Neural cell (in vitro differentiated cells): ENCODE data around the gene CCN5. TPM values are rescaled to one million over a fixed set of nuclear protein-coding genes. Genes with fewer than 3 reads are reported as not detected.

Experiments used
- H2AFZ ChIP-seq: fragments of 200-600, 300-800 bp; sonication (generic), shearing (Covaris generic); 2 replicates; pipeline ENCODE4 v1.6.0; 2014; ENCODE audit warnings: low read depth, mild to moderate bottlenecking, antibody characterized with exemption, low read length, moderate library complexity
- H3F3A ChIP-seq: fragments of 200-600 bp; shearing (Covaris generic); 2 replicates; pipeline ENCODE4 v1.6.1; 2016; ENCODE audit warnings: mild to moderate bottlenecking, moderate library complexity, mixed read lengths, antibody characterized with exemption, low read length; ENCODE audit not compliant: insufficient read depth, poor library complexity, severe bottlenecking
- H3K27ac ChIP-seq: fragments of 200-600, 300-800 bp; sonication (generic), shearing (Covaris generic); 2 replicates; pipeline ENCODE4 v1.5.1; 2014; ENCODE audit warnings: mild to moderate bottlenecking, low read length, moderate library complexity
- H3K27me3 ChIP-seq: fragments of 300-800, 200-600 bp; sonication (generic), shearing (Covaris generic); 2 replicates; pipeline ENCODE4 v1.6.0; 2014; ENCODE audit warnings: mild to moderate bottlenecking, low read depth, low read length, moderate library complexity; ENCODE audit not compliant: insufficient read depth
- H3K36me3 ChIP-seq: fragments of 300-800, 200-600 bp; sonication (generic), shearing (Covaris generic); 2 replicates; pipeline ENCODE4 v1.5.1; 2014; ENCODE audit warnings: mild to moderate bottlenecking, antibody characterized with exemption, low read length, moderate library complexity; ENCODE audit not compliant: insufficient read depth
- H3K4me2 ChIP-seq: fragments of 300-800, 200-600 bp; sonication (generic), shearing (Covaris generic); 2 replicates; pipeline ENCODE4 v1.6.0; 2014; ENCODE audit warnings: mild to moderate bottlenecking, low read length
- H3K4me3 ChIP-seq: fragments of 300-800, 200-600 bp; sonication (generic), shearing (Covaris generic); 2 replicates; pipeline ENCODE4 v1.5.1; 2014; ENCODE audit warnings: mild to moderate bottlenecking, low read length, moderate library complexity
- H3K79me2 ChIP-seq: fragments of 200-600 bp; shearing (Covaris generic); replicated peaks from 2 replicates; pipeline ENCODE4 v1.6.0; 2014; ENCODE audit warnings: mild to moderate bottlenecking, low read length, moderate library complexity; ENCODE audit not compliant: insufficient read depth
- H3K9ac ChIP-seq: fragments of 300-800, 200-600 bp; sonication (generic), shearing (Covaris generic); 2 replicates; pipeline ENCODE4 v1.6.1; 2016; ENCODE audit warnings: mild to moderate bottlenecking, low read length, mixed read lengths
- H3K9me2 ChIP-seq: fragments of 200-600 bp; shearing (Covaris generic); 2 replicates; pipeline ENCODE4 v1.6.1; 2016; ENCODE audit warnings: mild to moderate bottlenecking, low read length, mixed read lengths; ENCODE audit not compliant: insufficient read depth
- H3K9me3 ChIP-seq: fragments of 200-600, 300-800 bp; sonication (generic), shearing (Covaris generic); 2 replicates; pipeline ENCODE4 v1.6.1; 2016; ENCODE audit warnings: mild to moderate bottlenecking, mixed run types, low read length, moderate library complexity, mixed read lengths
- H4K20me1 ChIP-seq: fragments of 200-600 bp; shearing (Covaris generic); 2 replicates; pipeline ENCODE4 v1.6.1; 2016; ENCODE audit warnings: mild to moderate bottlenecking, mixed run types; ENCODE audit not compliant: insufficient read depth
- EP300 ChIP-seq: fragments of 450-650 bp; conservative IDR thresholded peaks from 2 replicates; pipeline ENCODE4 v1.6.1; 2014; ENCODE audit warnings: antibody characterized with exemption, mild to moderate bottlenecking, moderate library complexity; ENCODE audit not compliant: poor library complexity, severe bottlenecking
- EZH2 ChIP-seq: fragments of 200-600, 300-800 bp; shearing (Covaris generic), sonication (generic); IDR thresholded peaks from 2 replicates; pipeline ENCODE4 v1.6.1; 2014; ENCODE audit warnings: antibody characterized with exemption, low read length, borderline replicate concordance, mild to moderate bottlenecking; ENCODE audit not compliant: insufficient read depth, poor library complexity, severe bottlenecking
- MXI1 ChIP-seq: fragments of 450-650 bp; conservative IDR thresholded peaks from 2 replicates; pipeline ENCODE4 v1.6.1; 2014; ENCODE audit warnings: antibody characterized with exemption, mild to moderate bottlenecking; ENCODE audit not compliant: poor library complexity, severe bottlenecking
- POLR2AphosphoS5 ChIP-seq: IDR thresholded peaks from 2 replicates; pipeline ENCODE4 v1.6.1; 2012
- RAD21 ChIP-seq: fragments of 450-650 bp; conservative IDR thresholded peaks from 2 replicates; pipeline ENCODE4 v1.6.1; 2014; ENCODE audit warnings: antibody characterized with exemption, mild to moderate bottlenecking, moderate library complexity
- SMC3 ChIP-seq: fragments of 450-650 bp; conservative IDR thresholded peaks from 2 replicates; pipeline ENCODE4 v1.6.1; 2014; ENCODE audit warnings: antibody characterized with exemption, mild to moderate bottlenecking, moderate library complexity; ENCODE audit not compliant: poor library complexity
- TAF1 ChIP-seq: IDR thresholded peaks from 2 replicates; pipeline ENCODE4 v1.6.1; 2012; ENCODE audit warnings: low read depth
- polyA plus RNA-seq: library from polyadenylated mRNA; depleted of rRNA; stranded (reverse); fragments of >200 nt; gene quantifications from 2 replicates; pipeline ENCODE4 v1.2.3, GENCODE V29; 2014
- TF ChIP-seq, protein P1 (sequence below): IDR thresholded peaks from 2 replicates; pipeline ENCODE4 v1.6.1; 2012; ENCODE audit warnings: borderline replicate concordance
- TF ChIP-seq, protein P2 (sequence below): fragments of 450-650 bp; IDR thresholded peaks from 2 replicates; pipeline ENCODE4 v1.5.1; 2014; ENCODE audit warnings: antibody characterized with exemption, mild to moderate bottlenecking, moderate library complexity; ENCODE audit not compliant: poor library complexity, severe bottlenecking

CCN5 gene
- polyA plus RNA-seq, 1 donor from 2014 or later, result not detected

DNA sequence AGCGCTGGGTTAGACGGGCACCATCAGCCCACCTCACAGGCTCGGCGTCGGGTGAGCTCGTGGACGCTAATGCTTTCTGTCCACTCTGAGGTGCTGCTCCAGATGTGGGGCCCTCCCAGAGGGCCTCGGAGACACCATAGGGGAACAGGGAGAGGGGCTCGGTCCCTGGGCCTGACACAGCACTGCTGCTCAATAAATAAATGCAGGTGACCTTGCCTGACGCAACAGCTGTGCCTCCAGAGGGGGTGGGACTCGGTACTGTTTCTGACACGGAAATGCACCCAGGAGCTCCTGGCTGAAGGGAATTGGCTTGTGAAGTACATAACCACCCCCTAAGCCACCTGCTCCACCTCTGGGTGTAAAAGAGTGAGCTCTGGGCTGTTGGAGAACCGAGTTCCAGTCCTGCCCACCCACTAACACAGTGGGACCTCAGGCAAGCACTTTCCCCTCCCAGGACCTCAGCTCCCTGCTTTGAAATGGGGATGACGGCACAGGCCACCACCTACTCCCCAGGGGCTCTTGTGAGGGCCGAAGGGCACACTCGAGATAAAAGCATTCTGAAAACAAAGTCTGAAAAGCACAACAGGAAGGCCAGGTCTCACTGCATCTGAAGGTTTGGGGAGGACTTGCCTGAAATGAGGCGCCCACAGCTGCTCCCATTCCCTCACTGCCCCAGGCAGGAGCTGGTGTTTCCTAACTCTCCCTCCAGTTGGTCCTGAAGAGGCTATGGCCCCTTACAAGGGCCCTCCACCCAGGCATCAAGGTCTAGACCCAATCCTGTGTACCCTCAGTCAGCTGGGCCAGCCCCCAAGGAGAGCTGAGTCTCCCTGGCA lies 37.1 kb downstream of the CCN5 start:
- TF ChIP-seq, protein P1, sequence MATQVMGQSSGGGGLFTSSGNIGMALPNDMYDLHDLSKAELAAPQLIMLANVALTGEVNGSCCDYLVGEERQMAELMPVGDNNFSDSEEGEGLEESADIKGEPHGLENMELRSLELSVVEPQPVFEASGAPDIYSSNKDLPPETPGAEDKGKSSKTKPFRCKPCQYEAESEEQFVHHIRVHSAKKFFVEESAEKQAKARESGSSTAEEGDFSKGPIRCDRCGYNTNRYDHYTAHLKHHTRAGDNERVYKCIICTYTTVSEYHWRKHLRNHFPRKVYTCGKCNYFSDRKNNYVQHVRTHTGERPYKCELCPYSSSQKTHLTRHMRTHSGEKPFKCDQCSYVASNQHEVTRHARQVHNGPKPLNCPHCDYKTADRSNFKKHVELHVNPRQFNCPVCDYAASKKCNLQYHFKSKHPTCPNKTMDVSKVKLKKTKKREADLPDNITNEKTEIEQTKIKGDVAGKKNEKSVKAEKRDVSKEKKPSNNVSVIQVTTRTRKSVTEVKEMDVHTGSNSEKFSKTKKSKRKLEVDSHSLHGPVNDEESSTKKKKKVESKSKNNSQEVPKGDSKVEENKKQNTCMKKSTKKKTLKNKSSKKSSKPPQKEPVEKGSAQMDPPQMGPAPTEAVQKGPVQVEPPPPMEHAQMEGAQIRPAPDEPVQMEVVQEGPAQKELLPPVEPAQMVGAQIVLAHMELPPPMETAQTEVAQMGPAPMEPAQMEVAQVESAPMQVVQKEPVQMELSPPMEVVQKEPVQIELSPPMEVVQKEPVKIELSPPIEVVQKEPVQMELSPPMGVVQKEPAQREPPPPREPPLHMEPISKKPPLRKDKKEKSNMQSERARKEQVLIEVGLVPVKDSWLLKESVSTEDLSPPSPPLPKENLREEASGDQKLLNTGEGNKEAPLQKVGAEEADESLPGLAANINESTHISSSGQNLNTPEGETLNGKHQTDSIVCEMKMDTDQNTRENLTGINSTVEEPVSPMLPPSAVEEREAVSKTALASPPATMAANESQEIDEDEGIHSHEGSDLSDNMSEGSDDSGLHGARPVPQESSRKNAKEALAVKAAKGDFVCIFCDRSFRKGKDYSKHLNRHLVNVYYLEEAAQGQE, result no peak
- TF ChIP-seq POLR2AphosphoS5 (no peak), EP300 (no peak), TAF1 (no peak), RAD21 (no peak), SMC3 (no peak), EZH2 (no peak), MXI1 (no peak)
- TF ChIP-seq, protein P2, sequence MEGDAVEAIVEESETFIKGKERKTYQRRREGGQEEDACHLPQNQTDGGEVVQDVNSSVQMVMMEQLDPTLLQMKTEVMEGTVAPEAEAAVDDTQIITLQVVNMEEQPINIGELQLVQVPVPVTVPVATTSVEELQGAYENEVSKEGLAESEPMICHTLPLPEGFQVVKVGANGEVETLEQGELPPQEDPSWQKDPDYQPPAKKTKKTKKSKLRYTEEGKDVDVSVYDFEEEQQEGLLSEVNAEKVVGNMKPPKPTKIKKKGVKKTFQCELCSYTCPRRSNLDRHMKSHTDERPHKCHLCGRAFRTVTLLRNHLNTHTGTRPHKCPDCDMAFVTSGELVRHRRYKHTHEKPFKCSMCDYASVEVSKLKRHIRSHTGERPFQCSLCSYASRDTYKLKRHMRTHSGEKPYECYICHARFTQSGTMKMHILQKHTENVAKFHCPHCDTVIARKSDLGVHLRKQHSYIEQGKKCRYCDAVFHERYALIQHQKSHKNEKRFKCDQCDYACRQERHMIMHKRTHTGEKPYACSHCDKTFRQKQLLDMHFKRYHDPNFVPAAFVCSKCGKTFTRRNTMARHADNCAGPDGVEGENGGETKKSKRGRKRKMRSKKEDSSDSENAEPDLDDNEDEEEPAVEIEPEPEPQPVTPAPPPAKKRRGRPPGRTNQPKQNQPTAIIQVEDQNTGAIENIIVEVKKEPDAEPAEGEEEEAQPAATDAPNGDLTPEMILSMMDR, result no peak
- H4K20me1 ChIP-seq, result no peaks in the 10 kb centered on the region

DNA sequence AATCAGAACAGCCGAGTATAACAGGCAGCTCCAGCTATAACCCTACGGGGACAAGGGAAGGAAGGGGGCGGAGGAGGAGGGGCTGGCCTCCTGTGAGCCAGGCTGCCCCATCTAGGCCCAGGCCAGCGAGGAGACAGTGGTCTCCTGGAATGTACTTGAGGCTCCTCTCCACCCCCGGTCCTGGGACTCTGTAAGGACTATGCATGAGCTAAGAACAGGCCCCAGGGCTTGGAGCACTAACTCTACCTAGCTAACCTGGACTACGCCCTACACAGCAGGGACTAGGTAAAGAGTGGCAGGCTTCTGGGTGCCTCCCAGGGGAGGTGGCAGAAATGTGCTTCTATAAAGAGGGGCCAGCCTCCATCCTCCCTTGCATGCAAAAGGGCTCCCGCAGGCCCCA lies 39.4 kb downstream of the CCN5 start:
- H3K4me2 ChIP-seq, result no peak overlapping the region
- H3K9me3 ChIP-seq, result no peaks in the 10 kb centered on the region
- H3K4me3 ChIP-seq, result no peak overlapping the region
- no peaks in the 10 kb centered on the region for H3F3A ChIP-seq
- no peaks in the 10 kb centered on the region for H3K36me3 ChIP-seq
- no peaks in the 10 kb centered on the region for H3K9me2 ChIP-seq
- TF ChIP-seq TAF1 (no peak), MXI1 (no peak), EP300 (no peak), SMC3 (no peak), EZH2 (no peak), POLR2AphosphoS5 (no peak)
- TF ChIP-seq, protein P2, result no peak
- H4K20me1 ChIP-seq, result no peaks in the 10 kb centered on the region
- H3K9ac ChIP-seq, result no peak overlapping the region
- H3K27me3 ChIP-seq, result no peaks in the 10 kb centered on the region
- no peak overlapping the region for H2AFZ ChIP-seq
- H3K79me2 ChIP-seq, result no peaks in the 10 kb centered on the region
- no peak overlapping the region for H3K27ac ChIP-seq

More for the DNA sequence above, 37.1 kb downstream of the CCN5 start:
- Histone ChIP-seq H3K4me3 (no peak overlapping the region), H3K9ac (no peak overlapping the region), H3K27ac (no peak overlapping the region), H3K4me2 (no peak overlapping the region), H3K9me3 (no peaks in the 10 kb centered on the region), H3F3A (no peaks in the 10 kb centered on the region), H3K79me2 (no peaks in the 10 kb centered on the region), H2AFZ (no peak overlapping the region), H3K9me2 (no peaks in the 10 kb centered on the region), H3K27me3 (no peaks in the 10 kb centered on the region), H3K36me3 (no peaks in the 10 kb centered on the region)
